ENCODE results near the gene ARHGEF33.

Gene ARHGEF33

DNA sequence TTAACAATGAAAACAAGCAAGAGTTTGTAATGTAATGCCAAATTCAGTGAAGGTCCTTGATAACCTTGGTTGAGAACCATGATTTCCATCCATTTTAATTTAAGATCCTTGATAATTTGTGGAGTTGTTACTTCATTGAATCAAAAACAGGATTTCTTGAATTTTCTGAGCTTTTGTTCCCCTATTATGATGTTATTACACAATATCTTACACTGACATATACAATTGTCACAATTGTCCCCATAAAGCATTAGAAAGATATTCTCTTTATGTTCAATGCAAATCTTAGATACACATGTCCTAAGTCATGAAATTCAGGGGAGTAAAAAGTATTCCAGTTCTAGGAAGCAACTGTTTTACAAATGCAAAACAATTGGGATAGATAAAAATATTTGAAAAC lies 83.6 kb downstream of the ARHGEF33 start:
- no peak for TF ChIP-seq MYC (IDR thresholded peaks at IDR 0.05; ENCODE audit: low read depth, low read length)
- TF ChIP-seq, protein P1, sequence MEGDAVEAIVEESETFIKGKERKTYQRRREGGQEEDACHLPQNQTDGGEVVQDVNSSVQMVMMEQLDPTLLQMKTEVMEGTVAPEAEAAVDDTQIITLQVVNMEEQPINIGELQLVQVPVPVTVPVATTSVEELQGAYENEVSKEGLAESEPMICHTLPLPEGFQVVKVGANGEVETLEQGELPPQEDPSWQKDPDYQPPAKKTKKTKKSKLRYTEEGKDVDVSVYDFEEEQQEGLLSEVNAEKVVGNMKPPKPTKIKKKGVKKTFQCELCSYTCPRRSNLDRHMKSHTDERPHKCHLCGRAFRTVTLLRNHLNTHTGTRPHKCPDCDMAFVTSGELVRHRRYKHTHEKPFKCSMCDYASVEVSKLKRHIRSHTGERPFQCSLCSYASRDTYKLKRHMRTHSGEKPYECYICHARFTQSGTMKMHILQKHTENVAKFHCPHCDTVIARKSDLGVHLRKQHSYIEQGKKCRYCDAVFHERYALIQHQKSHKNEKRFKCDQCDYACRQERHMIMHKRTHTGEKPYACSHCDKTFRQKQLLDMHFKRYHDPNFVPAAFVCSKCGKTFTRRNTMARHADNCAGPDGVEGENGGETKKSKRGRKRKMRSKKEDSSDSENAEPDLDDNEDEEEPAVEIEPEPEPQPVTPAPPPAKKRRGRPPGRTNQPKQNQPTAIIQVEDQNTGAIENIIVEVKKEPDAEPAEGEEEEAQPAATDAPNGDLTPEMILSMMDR (IDR thresholded peaks at IDR 0.05; ENCODE audit: low read depth, low read length) = no peak
- TF ChIP-seq, protein P2, sequence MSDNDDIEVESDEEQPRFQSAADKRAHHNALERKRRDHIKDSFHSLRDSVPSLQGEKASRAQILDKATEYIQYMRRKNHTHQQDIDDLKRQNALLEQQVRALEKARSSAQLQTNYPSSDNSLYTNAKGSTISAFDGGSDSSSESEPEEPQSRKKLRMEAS (IDR thresholded peaks at IDR 0.05; ENCODE audit: low read depth, low read length) = no peak
- TF ChIP-seq POLR2A (IDR thresholded peaks at IDR 0.05; ENCODE audit: extremely low read depth, insufficient read length) = no peak
- no peak overlapping the region for H3K4me3 ChIP-seq (ENCODE audit: low read depth, low read length)
- no peak for DNase-seq (ENCODE audit: low read depth)

DNA sequence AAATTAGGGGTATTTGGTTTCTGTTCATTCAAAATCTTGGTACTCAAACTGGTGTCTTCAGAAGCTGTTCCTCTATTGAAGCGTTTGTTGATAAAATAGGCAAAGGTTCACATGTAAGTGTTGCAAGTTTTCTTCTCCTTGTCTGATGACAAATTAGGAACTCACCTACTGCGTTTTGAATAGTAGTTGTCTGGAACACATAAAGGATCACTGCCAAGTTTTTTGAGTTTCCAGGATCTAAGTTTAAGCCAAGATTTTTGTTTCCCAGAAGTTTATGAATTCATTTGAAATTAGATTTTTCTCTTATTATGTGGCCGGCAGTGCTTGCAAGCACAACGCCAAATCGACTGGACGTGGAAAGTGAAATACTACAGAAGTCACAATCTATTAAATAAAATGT lies 85.4 kb downstream of the ARHGEF33 start:
- TF ChIP-seq, protein P1 (IDR thresholded peaks at IDR 0.05; ENCODE audit: low read depth, low read length) = no peak
- TF ChIP-seq POLR2A (IDR thresholded peaks at IDR 0.05; ENCODE audit: extremely low read depth, insufficient read length) = no peak
- no peak for DNase-seq (ENCODE audit: low read depth)
- H3K4me3 ChIP-seq (ENCODE audit: low read depth, low read length) = no peak overlapping the region

DNA sequence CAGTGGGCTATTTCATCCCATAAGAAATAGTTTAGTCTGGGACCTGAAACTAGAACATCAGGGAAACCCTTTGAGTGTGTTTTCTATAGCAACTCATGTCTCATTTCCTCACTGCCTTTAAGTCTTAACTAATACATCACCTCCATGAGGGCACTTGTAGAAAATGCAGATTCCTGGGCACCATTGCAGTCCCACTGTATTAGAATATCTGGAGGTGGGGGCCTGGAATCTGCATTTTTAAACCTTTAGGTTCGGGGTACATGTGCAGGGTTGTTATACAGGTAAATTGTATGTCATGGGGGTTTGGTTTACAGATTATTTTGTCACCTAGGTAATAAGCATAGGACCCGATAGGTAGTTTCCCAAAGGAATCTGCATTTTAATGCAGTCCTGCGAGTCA lies 87.4 kb downstream of the ARHGEF33 start:
- TF ChIP-seq POLR2A (IDR thresholded peaks at IDR 0.05; ENCODE audit: extremely low read depth, insufficient read length) = no peak
- TF ChIP-seq, protein P2 (IDR thresholded peaks at IDR 0.05; ENCODE audit: low read depth, low read length) = no peak
- TF ChIP-seq, protein P1 (IDR thresholded peaks at IDR 0.05; ENCODE audit: low read depth, low read length) = no peak
- no peak for TF ChIP-seq MYC (IDR thresholded peaks at IDR 0.05; ENCODE audit: low read depth, low read length)
- no peak overlapping the region for H3K4me3 ChIP-seq (ENCODE audit: low read depth, low read length)
- no peak for DNase-seq (ENCODE audit: low read depth)

DNA sequence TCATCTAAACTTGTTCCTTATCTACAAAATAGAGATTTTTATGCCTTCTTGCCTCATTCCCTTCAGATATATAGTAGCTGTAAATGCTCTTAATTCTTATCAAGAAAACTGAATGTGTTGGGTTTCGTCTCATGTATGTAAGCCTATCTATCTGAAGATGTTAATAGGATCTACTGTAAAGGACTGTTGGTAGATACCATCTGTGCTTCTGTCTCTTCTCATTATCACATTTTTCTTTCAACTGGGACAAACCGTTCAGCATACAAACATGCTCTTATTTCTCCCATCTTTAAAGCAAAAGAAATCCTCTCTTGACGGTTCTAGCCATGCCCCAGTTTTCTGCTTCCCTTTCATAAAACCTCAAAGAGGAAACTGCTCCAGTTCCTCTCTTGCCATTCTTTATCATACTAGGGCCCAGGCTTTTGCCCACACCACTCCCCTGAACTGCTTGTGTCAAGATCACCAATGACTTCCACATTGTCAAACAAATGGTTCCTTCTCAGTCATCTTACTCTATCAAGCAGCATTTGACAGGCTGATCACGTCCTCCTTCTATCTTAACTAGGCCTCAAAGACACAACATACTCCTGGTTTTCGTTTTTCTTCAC lies 88.7 kb downstream of the ARHGEF33 start:
- TF ChIP-seq POLR2A (IDR thresholded peaks at IDR 0.05; ENCODE audit: extremely low read depth, insufficient read length) = no peak
- TF ChIP-seq, protein P1 (IDR thresholded peaks at IDR 0.05; ENCODE audit: low read depth, low read length) = no peak
- TF ChIP-seq, protein P2 (IDR thresholded peaks at IDR 0.05; ENCODE audit: low read depth, low read length) = no peak
- TF ChIP-seq MYC (IDR thresholded peaks at IDR 0.05; ENCODE audit: low read depth, low read length) = no peak
- H3K4me3 ChIP-seq (ENCODE audit: low read depth, low read length) = no peak overlapping the region
- peak; percentile 48 for DNase-seq (ENCODE audit: low read depth)

DNA sequence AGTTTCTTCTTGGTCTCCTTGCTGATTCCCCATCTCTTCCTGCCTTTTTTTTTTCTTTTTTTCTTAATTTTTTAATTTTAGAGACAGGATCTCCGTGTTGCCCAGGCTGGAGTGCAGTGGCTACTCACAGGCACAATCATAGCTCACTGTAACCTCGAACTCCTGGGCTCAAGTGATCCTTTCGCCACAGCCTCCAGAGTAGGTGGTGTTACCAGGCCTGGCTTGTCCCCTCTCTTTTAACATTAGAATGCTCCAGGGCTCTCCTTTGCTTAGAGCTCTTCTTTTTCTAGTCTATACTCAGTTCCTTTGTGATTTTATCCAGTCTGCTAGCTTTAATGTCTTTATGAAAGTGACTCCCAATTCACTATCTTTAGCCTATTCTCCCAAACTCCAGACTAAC lies 89.2 kb downstream of the ARHGEF33 start:
- no peak for DNase-seq (ENCODE audit: low read depth)
- no peak overlapping the region for H3K4me3 ChIP-seq (ENCODE audit: low read depth, low read length)
- TF ChIP-seq POLR2A (IDR thresholded peaks at IDR 0.05; ENCODE audit: extremely low read depth, insufficient read length) (no peak), MYC (IDR thresholded peaks at IDR 0.05; ENCODE audit: low read depth, low read length) (no peak)
- TF ChIP-seq, protein P2 (IDR thresholded peaks at IDR 0.05; ENCODE audit: low read depth, low read length) = no peak
- TF ChIP-seq, protein P1 (IDR thresholded peaks at IDR 0.05; ENCODE audit: low read depth, low read length) = no peak
